SIG-M5 treated with dmso at 0.1 percent for 504 hours (cell line): ENCODE data around the gene EVX2.

Experiments used
- DNase-seq: peaks from one replicate; lab custom pipeline; 2025; ENCODE audit not compliant: unreplicated experiment; lab: John Stamatoyannopoulos, UW

The EVX2 gene

GRCh38 chr2:176082824-176083751, 674 bp downstream of the EVX2 start:
- no peak for DNase-seq

DNA sequence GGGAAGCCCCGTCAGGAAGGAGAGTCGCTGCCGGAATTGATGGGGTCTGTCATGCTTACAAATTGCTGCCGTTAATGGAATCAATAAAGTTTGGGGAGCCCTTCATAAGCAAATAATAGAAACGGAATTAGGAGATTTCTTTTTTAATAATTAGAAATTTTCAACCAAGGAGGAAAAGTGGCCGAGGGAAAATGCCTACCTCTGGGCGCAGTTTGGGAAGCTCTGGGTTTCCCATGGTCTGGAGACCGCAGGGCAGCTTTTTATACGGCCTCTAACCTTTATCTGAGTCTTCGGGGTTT, 1.3 kb downstream of the EVX2 start:
- DNase-seq, result no peak

- no peak for DNase-seq
Measured at GRCh38 chr2:176081837-176082524, 1.8 kb downstream of the EVX2 start.

GRCh38 chr2:176081376-176081836, 2.4 kb downstream of the EVX2 start:
- no peak for DNase-seq

- peak; percentile 27 for DNase-seq
Measured at GRCh38 chr2:176080540-176081375, 3.0 kb downstream of the EVX2 start.

GRCh38 chr2:176079831-176080539, 3.8 kb downstream of the EVX2 start:
- DNase-seq, result peak; percentile 84

DNA sequence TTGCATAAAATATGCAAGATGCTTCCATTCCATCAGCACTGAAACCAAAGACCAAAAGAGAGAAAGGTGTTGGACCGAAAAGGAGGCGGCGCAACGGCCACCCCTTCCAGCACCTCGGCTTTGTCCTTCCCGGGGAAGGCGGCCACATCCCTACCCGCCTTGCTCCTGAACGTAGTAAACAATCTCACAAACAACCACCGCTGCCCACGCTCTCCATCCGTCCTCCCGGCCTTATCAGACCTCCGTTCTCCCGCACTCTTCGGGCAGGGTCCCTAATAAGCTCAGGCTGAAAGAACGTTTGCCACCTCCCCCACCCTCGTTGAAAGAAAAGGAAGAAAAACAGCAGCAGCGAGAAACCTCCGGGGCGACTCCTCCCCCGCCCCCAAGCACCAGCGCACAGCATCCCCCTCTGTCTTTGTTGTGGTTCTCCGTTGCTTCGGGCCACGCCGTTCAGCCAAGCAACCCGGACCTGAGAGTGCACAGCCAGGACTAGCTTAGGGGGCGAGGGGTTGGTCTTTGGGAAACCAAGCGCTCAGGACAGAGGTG, 4.4 kb downstream of the EVX2 start:
- peak; percentile 64 for DNase-seq

- no peak for DNase-seq
Measured at GRCh38 chr2:176078541-176079284, 5.0 kb downstream of the EVX2 start.

- no peak for DNase-seq
Measured at GRCh38 chr2:176076796-176077195, 7.0 kb downstream of the EVX2 start.

- no peak for DNase-seq
Measured at GRCh38 chr2:176076063-176076462, 7.7 kb downstream of the EVX2 start.

GRCh38 chr2:176075481-176075880, 8.3 kb downstream of the EVX2 start:
- no peak for DNase-seq

DNA sequence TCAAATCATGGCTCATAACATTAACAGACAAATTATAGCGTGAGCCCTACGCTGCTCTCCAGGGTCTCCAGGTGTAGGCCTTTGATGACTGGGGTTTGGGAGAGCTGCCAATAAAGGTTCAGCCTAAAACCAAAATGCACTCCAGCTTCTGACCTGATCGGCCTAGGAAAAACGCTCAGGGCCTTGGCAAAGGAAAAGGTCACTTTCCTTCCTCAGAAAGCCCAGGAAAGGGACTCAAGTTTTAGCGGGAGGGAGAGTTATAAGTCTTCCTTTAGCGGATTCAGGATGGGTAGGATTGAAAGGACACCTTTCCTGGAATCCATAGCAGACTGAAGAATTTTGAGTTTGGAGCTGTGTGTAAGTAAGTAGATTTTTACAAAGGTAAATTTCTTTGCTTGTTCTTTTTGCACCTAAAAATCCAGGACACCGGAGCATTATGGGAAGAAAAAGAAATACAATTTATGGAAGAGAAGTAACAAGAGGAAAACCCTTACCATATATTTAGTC, 8.8 kb downstream of the EVX2 start:
- DNase-seq, result no peak

DNA sequence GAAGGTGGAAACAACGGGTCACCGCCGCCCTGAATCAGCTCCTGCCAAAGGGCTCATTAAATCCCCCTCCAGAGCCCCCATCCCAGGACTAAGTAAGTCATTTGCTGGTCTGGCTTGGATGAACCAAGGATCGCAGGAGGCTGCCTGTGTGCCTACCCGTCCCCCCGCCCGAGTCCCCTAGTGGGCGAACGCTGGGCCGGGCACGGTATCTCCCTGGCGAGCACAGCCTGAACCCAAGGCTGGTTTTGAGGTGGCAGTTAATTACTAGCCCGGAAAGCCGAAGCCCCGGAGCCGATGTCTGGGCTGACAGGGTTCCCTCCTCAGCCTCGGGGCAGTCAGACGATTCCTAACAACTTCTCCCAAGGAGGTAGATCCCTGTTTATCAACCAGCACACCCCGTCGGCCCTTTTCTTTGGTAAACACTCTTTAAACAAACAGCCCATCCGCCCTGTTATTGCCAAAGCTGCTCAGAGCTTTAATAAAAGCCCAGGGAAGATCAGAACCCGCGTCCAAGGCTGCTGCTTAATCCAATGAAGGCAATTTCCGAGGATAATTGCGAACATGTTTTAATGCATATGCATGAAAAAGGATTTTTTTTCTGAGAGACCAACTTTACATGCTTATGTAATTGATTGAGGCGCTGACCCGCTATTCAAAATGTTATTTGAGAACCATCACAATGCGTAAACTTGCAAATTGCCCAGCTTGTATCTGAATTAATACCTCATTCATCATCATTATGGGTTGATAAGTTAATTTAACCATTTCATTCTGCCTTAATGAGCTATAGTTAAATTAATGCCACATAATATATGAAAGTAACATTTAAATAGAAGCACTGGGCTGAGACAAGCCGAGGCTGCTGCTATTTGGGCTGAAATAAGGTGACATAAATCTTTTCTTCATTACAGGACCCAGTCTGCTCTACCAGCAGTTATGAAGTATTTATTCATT, 10.5 kb downstream of the EVX2 start:
- DNase-seq, result no peak

DNA sequence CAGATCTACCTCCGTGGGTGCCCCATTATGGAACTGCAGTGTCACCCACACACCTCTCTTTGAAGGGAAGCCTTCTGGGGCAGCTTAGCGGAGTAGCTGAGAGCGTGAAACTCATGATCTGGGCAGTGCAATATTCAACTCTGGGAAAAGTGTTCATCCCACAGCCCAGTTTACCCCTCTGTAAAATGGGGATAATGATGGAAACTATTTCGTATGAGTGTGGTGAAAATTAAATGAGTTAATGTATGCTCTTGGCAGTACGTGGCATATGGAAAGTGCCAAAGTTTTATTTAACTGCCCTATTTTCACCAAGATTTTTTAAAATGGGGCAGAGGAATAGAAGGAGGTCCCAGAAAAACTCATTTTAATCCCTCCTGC, 11.5 kb downstream of the EVX2 start:
- no peak for DNase-seq

DNA sequence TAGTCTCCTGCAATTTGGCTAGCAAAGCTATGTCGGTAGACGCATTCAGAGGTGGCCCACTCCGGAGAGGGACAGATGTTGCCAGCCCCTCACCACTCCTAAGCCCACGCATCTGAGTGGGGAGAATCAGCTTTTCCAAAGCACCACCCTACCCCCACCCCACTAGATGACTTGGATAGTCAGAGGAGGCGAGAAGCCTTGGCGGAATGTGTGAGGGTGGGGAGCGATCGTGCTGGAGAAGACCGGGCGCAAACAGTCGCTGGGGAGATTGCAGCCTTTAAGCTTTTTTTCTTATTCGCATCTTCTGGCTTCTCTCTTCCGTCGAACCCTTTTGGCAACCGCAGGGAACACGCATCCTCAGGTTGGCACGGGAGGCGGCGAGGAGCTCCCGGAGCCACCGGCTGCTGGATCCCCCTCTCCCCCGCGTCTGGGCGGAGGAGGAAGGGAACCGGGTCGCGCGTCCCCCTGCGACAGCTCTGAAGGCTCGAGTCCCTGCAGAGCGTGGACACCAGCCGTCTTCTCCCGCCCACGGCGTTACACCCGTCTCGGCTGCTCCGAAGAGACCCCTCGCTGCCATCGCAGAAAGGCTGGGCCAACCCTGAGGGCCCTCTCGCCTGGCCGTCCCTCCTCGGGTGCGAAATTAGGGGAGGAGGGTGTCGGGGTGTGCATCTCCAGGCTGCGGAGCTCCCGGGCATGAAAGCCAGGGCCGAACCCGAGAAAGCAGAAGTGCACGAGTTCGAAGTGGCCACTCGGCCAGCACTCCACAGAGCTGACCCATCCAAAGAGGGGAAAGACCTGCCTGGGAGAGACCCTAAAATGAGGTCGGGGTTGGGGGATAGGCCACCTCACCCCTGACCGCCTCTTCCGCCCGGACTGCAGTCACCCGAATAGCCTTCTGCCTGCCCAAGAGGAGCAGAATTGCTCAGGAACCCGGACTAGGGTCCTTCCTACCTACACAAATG, 12.2 kb downstream of the EVX2 start:
- no peak for DNase-seq

- no peak for DNase-seq
Measured at GRCh38 chr2:176068419-176068832, 15.3 kb downstream of the EVX2 start.
